ENCODE data around the gene COL25A1. TPM values are rescaled to one million over a fixed set of nuclear protein-coding genes. Genes with fewer than 3 reads are reported as not detected.
A peak's percentile ranks its signal among the peaks of the same experiment; 100 is the strongest.

COL25A1 gene
- total RNA-seq, 1 donor from 2014 or later = 0.75 TPM

DNA sequence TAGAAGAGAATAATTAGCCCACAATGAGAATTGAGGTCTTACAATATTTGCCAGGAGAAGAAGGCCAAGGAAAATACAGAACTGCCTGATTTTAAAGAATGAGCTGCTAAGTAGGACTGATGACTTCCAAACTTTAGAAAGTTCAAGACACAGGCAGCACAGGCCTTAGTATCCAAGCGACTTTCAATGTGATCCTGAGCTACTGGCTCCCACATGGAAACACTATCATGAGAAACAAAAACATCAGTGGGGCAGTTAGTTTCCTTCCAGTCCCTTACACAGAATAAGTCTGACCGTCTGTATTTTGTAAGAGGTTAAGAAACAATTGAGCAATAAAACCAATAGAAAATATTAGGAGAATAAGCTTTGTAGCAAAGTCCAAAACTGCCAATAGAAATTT is 251.4 kb downstream of the COL25A1 start:
- intact Hi-C loops (cut with DNase I) = no loop called here
- H3K4me3 ChIP-seq = no peak overlapping the region
- H3K27ac ChIP-seq = no peak overlapping the region

DNA sequence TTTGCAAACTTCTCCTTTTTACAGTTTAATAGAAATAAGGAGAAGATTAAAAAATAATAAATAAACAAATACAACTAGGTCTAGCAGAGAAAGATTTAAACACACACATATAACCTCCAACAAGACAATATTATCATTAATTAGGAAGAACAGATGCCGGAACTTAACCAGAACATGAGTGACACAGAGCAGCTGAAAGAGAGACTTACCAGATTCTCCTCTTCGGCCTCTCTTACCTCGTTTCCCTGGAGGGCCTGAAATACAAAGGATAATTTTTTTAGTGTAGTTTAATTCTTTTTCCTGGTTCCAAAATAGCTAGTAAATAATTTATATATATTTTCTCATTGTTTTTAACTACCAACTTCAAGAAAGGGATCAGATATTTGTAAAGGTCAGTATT is 252.5 kb downstream of the COL25A1 start:
- Histone ChIP-seq H3K4me3 (no peak overlapping the region), H3K27me3 (no peaks in the 10 kb centered on the region), H3K9me3 (no peaks in the 10 kb centered on the region), H3K36me3 (no peaks in the 10 kb centered on the region), H3K27ac (no peak overlapping the region), H3K4me1 (peaks cover 4% of the 10 kb centered on the region)
- DNase-seq = no peak
- intact Hi-C loops (cut with DNase I) = no loop called here
- TF ChIP-seq, protein P1, sequence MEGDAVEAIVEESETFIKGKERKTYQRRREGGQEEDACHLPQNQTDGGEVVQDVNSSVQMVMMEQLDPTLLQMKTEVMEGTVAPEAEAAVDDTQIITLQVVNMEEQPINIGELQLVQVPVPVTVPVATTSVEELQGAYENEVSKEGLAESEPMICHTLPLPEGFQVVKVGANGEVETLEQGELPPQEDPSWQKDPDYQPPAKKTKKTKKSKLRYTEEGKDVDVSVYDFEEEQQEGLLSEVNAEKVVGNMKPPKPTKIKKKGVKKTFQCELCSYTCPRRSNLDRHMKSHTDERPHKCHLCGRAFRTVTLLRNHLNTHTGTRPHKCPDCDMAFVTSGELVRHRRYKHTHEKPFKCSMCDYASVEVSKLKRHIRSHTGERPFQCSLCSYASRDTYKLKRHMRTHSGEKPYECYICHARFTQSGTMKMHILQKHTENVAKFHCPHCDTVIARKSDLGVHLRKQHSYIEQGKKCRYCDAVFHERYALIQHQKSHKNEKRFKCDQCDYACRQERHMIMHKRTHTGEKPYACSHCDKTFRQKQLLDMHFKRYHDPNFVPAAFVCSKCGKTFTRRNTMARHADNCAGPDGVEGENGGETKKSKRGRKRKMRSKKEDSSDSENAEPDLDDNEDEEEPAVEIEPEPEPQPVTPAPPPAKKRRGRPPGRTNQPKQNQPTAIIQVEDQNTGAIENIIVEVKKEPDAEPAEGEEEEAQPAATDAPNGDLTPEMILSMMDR (IDR thresholded peaks at IDR 0.05) = no peak
- no peak for ATAC-seq

More for the DNA sequence above, 251.4 kb downstream of the COL25A1 start:
- TF ChIP-seq, protein P1 (IDR thresholded peaks at IDR 0.05) = no peak
- no peaks in the 10 kb centered on the region for H3K27me3 ChIP-seq
- no peaks in the 10 kb centered on the region for H3K36me3 ChIP-seq
- peaks cover 3% of the 10 kb centered on the region for H3K4me1 ChIP-seq
- H3K9me3 ChIP-seq = no peaks in the 10 kb centered on the region
- DNase-seq (no peak), ATAC-seq (no peak)

DNA sequence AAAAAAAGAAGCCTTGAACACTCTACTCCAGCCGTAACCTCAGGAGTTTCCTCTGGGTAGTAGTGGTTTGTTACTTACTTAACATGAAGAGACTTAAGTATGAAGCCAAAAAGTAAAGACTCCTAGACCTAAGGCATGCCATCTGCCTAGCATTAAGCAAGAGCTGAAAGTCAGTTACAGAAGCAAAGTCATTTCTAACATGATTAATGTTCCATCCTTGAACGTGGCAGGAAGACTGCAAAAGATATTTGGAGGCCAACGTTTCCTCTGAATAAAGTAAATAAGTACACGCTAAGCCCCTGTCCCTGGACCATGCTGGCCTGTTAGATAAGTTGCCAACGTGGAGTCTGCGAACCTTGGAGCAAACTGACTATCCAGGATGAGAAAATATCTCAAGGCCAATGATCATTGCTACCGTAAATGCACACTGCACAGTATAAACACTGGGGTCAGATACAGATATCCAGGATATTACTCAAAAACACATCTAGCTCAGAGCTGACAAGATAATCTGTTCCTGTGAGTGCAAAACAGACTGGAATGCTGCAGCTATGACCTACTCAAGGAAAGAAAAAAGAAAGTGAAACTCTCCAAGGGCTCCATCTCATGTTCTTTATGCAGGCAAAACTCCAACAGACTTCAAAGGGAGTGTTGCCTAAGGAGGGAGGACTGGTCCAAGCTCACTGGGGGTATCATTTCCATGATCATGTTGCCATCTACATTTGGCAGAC is 255.8 kb downstream of the COL25A1 start:
- no peak for ATAC-seq
- H3K27ac ChIP-seq = no peak overlapping the region
- TF ChIP-seq, protein P1 (IDR thresholded peaks at IDR 0.05) = no peak

DNA sequence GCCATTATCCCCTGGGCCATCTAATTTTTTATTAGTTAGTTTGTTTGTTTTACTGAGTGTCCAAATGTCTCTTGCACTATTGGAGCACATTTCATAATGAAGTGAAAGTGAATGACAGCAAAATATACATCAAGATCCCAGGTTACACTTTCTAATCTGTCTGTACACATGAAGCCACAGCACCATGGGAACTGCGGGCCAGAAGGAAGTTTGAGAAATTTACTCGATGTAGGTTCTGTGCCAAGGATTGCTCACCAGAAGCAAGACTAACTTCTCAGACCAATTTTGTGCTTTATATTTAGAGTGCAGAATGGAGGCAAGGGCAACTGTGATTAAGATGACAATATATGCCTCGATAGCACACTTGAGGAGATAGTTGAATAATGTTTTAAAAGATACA is 258.0 kb downstream of the COL25A1 start:
- no peaks in the 10 kb centered on the region for H3K9me3 ChIP-seq
- TF ChIP-seq, protein P1 (IDR thresholded peaks at IDR 0.05) = no peak
- no peak overlapping the region for H3K27ac ChIP-seq
- no peaks in the 10 kb centered on the region for H3K36me3 ChIP-seq
- DNase-seq (no peak), ATAC-seq (no peak)
- peaks cover 4% of the 10 kb centered on the region for H3K4me1 ChIP-seq
- no peaks in the 10 kb centered on the region for H3K27me3 ChIP-seq
- H3K4me3 ChIP-seq = no peak overlapping the region
- intact Hi-C loops (cut with DNase I) = no loop called here

More for the DNA sequence above, 255.8 kb downstream of the COL25A1 start:
- intact Hi-C loops (cut with DNase I) = no loop called here
- H3K9me3 ChIP-seq = no peaks in the 10 kb centered on the region
- H3K27me3 ChIP-seq = no peaks in the 10 kb centered on the region
- peaks cover 4% of the 10 kb centered on the region for H3K4me1 ChIP-seq
- no peaks in the 10 kb centered on the region for H3K36me3 ChIP-seq
- no peak for DNase-seq
- H3K4me3 ChIP-seq = peak overlapping the region; percentile 19

DNA sequence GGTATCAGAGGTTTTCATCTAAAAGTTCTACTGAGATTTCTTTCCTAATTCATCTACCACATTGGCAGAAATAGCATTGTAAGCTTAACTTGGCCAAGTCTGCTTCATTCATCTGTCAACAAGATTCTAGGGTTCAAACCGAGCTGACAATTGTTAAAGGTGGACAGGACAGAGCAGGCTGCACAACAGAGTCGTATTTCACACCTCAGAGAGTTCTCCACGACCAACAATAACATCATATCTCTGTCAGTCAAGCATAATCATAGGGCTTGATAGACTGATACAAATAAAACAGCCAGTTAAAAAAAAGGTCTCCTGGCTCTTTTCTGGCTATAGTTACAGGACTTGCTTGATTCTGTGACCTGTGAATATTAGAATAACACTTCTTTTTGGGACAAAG is 259.2 kb downstream of the COL25A1 start:
- TF ChIP-seq, protein P1 (IDR thresholded peaks at IDR 0.05) = no peak
- Histone ChIP-seq H3K27me3 (no peaks in the 10 kb centered on the region), H3K4me3 (no peak overlapping the region), H3K4me1 (peaks cover 4% of the 10 kb centered on the region), H3K9me3 (no peaks in the 10 kb centered on the region), H3K27ac (no peak overlapping the region), H3K36me3 (no peaks in the 10 kb centered on the region)
- ATAC-seq (no peak), DNase-seq (no peak)
- intact Hi-C loops (cut with DNase I) = no loop called here
